ENCODE measurements around the gene RALGAPA1. TPM values are rescaled to one million over a fixed set of nuclear protein-coding genes. Genes with fewer than 3 reads are reported as not detected.
A peak's percentile ranks its signal among the peaks of the same experiment; 100 is the strongest.

The RALGAPA1 gene
- total and polyA plus RNA-seq, 2 donors from 2014 or later = 13.3 to 78.7 TPM

GRCh38 chr14:35565871-35566464 is 243.1 kb downstream of the RALGAPA1 start:
- intact Hi-C loops (cut with DNase I) = no loop called here
- DNase-seq = peak in 2 of 5 donors; percentile 68 to 69

DNA sequence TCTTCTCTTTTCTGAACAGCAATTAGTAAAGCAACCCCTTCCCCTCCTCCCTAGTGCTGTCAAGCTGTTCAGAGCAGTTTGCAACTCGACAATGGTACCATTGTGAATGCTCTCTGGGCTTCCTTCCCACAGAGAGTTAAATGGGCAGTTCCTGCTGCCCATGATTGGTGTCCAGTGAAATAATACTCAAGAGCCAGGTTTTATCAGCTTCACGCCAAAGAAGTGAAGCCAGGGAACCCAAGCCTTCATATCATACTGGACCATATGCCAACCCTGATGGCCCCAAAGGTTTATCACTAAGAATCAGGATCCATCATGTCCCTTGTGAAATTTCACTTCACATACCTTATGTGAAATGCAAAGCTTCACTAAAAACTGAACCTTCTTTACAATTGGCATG is 250.4 kb downstream of the RALGAPA1 start:
- H3K9me3 ChIP-seq (ENCODE audit: control insufficient read depth in 2 of 3, insufficient read depth in 1 of 3, low read length in 3 of 3) = no peaks in the 10 kb centered on the region
- no peak for FAIRE-seq
- no peaks in the 10 kb centered on the region for H3K36me3 ChIP-seq (ENCODE audit: control insufficient read depth in 2 of 3, insufficient read depth in 3 of 3, low read length in 3 of 3)
- no peak for DNase-seq
- no peaks in the 10 kb centered on the region for H3K27me3 ChIP-seq (ENCODE audit: control insufficient read depth, insufficient read depth, low read length)
- intact Hi-C loops (cut with DNase I) = no loop called here
- H3K9ac ChIP-seq (ENCODE audit: low read length in 3 of 3) = no peak overlapping the region
- TF ChIP-seq, protein P1, sequence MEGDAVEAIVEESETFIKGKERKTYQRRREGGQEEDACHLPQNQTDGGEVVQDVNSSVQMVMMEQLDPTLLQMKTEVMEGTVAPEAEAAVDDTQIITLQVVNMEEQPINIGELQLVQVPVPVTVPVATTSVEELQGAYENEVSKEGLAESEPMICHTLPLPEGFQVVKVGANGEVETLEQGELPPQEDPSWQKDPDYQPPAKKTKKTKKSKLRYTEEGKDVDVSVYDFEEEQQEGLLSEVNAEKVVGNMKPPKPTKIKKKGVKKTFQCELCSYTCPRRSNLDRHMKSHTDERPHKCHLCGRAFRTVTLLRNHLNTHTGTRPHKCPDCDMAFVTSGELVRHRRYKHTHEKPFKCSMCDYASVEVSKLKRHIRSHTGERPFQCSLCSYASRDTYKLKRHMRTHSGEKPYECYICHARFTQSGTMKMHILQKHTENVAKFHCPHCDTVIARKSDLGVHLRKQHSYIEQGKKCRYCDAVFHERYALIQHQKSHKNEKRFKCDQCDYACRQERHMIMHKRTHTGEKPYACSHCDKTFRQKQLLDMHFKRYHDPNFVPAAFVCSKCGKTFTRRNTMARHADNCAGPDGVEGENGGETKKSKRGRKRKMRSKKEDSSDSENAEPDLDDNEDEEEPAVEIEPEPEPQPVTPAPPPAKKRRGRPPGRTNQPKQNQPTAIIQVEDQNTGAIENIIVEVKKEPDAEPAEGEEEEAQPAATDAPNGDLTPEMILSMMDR (IDR thresholded peaks at IDR 0.05; ENCODE audit: borderline replicate concordance, extremely low read depth, insufficient read depth) = no peak
- no peaks in the 10 kb centered on the region for H3K4me1 ChIP-seq (ENCODE audit: control insufficient read depth in 2 of 3, insufficient read depth in 2 of 3, low read depth in 1 of 3, low read length in 3 of 3)
- no peak overlapping the region for H3K4me3 ChIP-seq (ENCODE audit: low read length in 3 of 3)
- H3K27ac ChIP-seq (ENCODE audit: low read depth in 2 of 2, low read length in 2 of 2) = no peak overlapping the region

More at GRCh38 chr14:35565871-35566464, 243.1 kb downstream of the RALGAPA1 start:
- H3K4me1 ChIP-seq (ENCODE audit: control insufficient read depth in 2 of 3, insufficient read depth in 2 of 3, low read depth in 1 of 3, low read length in 3 of 3) = no peaks in the 10 kb centered on the region
- no peaks in the 10 kb centered on the region for H3K9me3 ChIP-seq (ENCODE audit: control insufficient read depth in 2 of 3, insufficient read depth in 1 of 3, low read length in 3 of 3)
- no peak overlapping the region for H3K9ac ChIP-seq (ENCODE audit: low read length in 3 of 3)
- H3K27me3 ChIP-seq (ENCODE audit: control insufficient read depth, insufficient read depth, low read length) = no peaks in the 10 kb centered on the region
- FAIRE-seq = no peak
- H3K27ac ChIP-seq (ENCODE audit: low read depth in 2 of 2, low read length in 2 of 2) = no peak overlapping the region
- H3K4me3 ChIP-seq (ENCODE audit: low read length in 3 of 3) = no peak overlapping the region
- TF ChIP-seq, protein P1 (IDR thresholded peaks at IDR 0.05; ENCODE audit: borderline replicate concordance, extremely low read depth, insufficient read depth) = no peak
- no peaks in the 10 kb centered on the region for H3K36me3 ChIP-seq (ENCODE audit: control insufficient read depth in 2 of 3, insufficient read depth in 3 of 3, low read length in 3 of 3)

DNA sequence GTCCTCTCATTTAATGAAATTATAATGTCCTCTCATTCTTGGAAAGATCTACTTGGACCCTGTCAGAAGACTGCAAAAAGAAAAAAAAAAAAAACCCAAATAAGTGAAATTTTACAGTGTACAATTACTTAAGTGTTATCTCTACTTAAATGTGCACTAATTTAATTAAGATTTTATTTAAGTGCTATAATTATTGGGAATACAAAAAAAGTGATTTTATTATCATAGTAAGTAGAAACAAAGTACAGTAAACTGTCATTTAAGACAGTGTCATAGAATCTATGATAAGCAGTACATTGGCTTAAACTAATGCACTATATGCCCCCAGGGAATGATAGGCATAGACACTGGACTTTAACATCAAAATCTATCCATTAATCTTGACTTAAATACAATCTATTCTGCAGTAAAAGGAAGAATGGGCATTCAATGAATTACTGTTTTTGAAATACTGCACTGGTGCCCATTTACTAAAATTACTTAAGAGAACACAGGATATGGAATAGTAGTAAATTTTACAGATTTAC is 251.8 kb downstream of the RALGAPA1 start:
- no peaks in the 10 kb centered on the region for H3K27me3 ChIP-seq (ENCODE audit: control insufficient read depth, insufficient read depth, low read length)
- DNase-seq = no peak
- H3K27ac ChIP-seq (ENCODE audit: low read depth in 2 of 2, low read length in 2 of 2) = no peak overlapping the region
- intact Hi-C loops (cut with DNase I) = no loop called here
- H3K4me1 ChIP-seq (ENCODE audit: control insufficient read depth in 2 of 3, insufficient read depth in 2 of 3, low read depth in 1 of 3, low read length in 3 of 3) = no peaks in the 10 kb centered on the region
- peak; percentile 25 for FAIRE-seq
- H3K9ac ChIP-seq (ENCODE audit: low read length in 3 of 3) = no peak overlapping the region
- TF ChIP-seq, protein P1 (IDR thresholded peaks at IDR 0.05; ENCODE audit: borderline replicate concordance, extremely low read depth, insufficient read depth) = no peak
- H3K4me3 ChIP-seq (ENCODE audit: low read length in 3 of 3) = no peak overlapping the region
- H3K9me3 ChIP-seq (ENCODE audit: control insufficient read depth in 2 of 3, insufficient read depth in 1 of 3, low read length in 3 of 3) = no peaks in the 10 kb centered on the region
- H3K36me3 ChIP-seq (ENCODE audit: control insufficient read depth in 2 of 3, insufficient read depth in 3 of 3, low read length in 3 of 3) = no peaks in the 10 kb centered on the region
